Activated T-cell treated with anti-CD3 and anti-CD28 coated beads, Interleukin-2, amount 50 U/mL, for 4 hours (primary cell): Measurements from ENCODE around the gene USP47. TPM values are rescaled to one million over a fixed set of nuclear protein-coding genes. Genes with fewer than 3 reads are reported as not detected.

Experiments used
- ATAC-seq, 2 donors: fragments of 200-7000 bp; cut with Tn5 transposase; one replicate each; pipeline ENCODE4 v1.10.0; 2021
- DNase-seq: peaks from one replicate; pipeline ENCODE4 v3.0.0-alpha.2; 2020
- H3K27me3 Mint-ChIP-seq: one replicate; pipeline ENCODE4 v1.8.0; 2021; ENCODE audit warnings: low read depth, mixed read lengths
- H3K36me3 Mint-ChIP-seq: one replicate; pipeline ENCODE4 v1.8.0; 2022; ENCODE audit warnings: mixed read lengths; ENCODE audit not compliant: insufficient read depth
- H3K4me1 Mint-ChIP-seq: one replicate; pipeline ENCODE4 v1.8.0; 2021; ENCODE audit warnings: low read depth, mixed read lengths
- H3K4me3 Mint-ChIP-seq: one replicate; pipeline ENCODE4 v1.8.0; 2021; ENCODE audit warnings: mild to moderate bottlenecking, moderate library complexity, mixed read lengths
- H3K9me3 Mint-ChIP-seq: one replicate; pipeline ENCODE4 v1.8.0; 2021; ENCODE audit warnings: mixed read lengths
- total RNA-seq, 3 donors: library from RNA; stranded (reverse); gene quantifications; one replicate each; pipeline ENCODE4 v1.2.1, GENCODE V29; 2021

USP47 gene
- total RNA-seq, 3 donors from 2014 or later: 39.5 to 48.3 (median 40.8) TPM

- no peak for ATAC-seq
- Mint-ChIP-seq H3K27me3 (no peaks in the 10 kb centered on the region), H3K4me3 (no peak overlapping the region)
Observed at GRCh38 chr11:11977206-11977938, 135.6 kb downstream of the USP47 start.

GRCh38 chr11:11978098-11978637 lies 136.4 kb downstream of the USP47 start:
- no peak for DNase-seq
- Mint-ChIP-seq H3K4me1 (peaks cover 13% of the 10 kb centered on the region), H3K9me3 (no peaks in the 10 kb centered on the region), H3K36me3 (no peaks in the 10 kb centered on the region), H3K4me3 (no peak overlapping the region), H3K27me3 (no peaks in the 10 kb centered on the region)
- ATAC-seq: no peak

More at GRCh38 chr11:11977206-11977938, 135.6 kb downstream of the USP47 start:
- Mint-ChIP-seq H3K4me1 (peaks cover 13% of the 10 kb centered on the region), H3K36me3 (no peaks in the 10 kb centered on the region), H3K9me3 (no peaks in the 10 kb centered on the region)
- no peak for DNase-seq

GRCh38 chr11:11978792-11979487 lies 137.2 kb downstream of the USP47 start:
- H3K4me1 Mint-ChIP-seq: peaks cover 13% of the 10 kb centered on the region
- H3K36me3 Mint-ChIP-seq: no peaks in the 10 kb centered on the region
- H3K4me3 Mint-ChIP-seq: no peak overlapping the region
- ATAC-seq: no peak
- DNase-seq: no peak
- H3K9me3 Mint-ChIP-seq: no peaks in the 10 kb centered on the region
- H3K27me3 Mint-ChIP-seq: no peaks in the 10 kb centered on the region

- Mint-ChIP-seq H3K4me1 (peaks cover 12% of the 10 kb centered on the region), H3K27me3 (no peaks in the 10 kb centered on the region), H3K9me3 (no peaks in the 10 kb centered on the region), H3K36me3 (no peaks in the 10 kb centered on the region), H3K4me3 (no peak overlapping the region)
- DNase-seq: no peak
- ATAC-seq: no peak
Observed at GRCh38 chr11:11979488-11980117, 137.8 kb downstream of the USP47 start.

GRCh38 chr11:11980200-11980599 lies 138.4 kb downstream of the USP47 start:
- ATAC-seq (no peak), DNase-seq (no peak)
- H3K27me3 Mint-ChIP-seq: no peaks in the 10 kb centered on the region
- H3K36me3 Mint-ChIP-seq: no peaks in the 10 kb centered on the region
- H3K4me1 Mint-ChIP-seq: peaks cover 6% of the 10 kb centered on the region
- no peaks in the 10 kb centered on the region for H3K9me3 Mint-ChIP-seq
- H3K4me3 Mint-ChIP-seq: no peak overlapping the region

GRCh38 chr11:11980841-11981308 lies 139.1 kb downstream of the USP47 start:
- ATAC-seq (no peak), DNase-seq (no peak)
- no peaks in the 10 kb centered on the region for H3K27me3 Mint-ChIP-seq
- no peak overlapping the region for H3K4me3 Mint-ChIP-seq
- H3K36me3 Mint-ChIP-seq: no peaks in the 10 kb centered on the region
- H3K4me1 Mint-ChIP-seq: peaks cover 2% of the 10 kb centered on the region
- H3K9me3 Mint-ChIP-seq: no peaks in the 10 kb centered on the region

- Mint-ChIP-seq H3K9me3 (no peaks in the 10 kb centered on the region), H3K27me3 (no peaks in the 10 kb centered on the region), H3K36me3 (no peaks in the 10 kb centered on the region), H3K4me3 (no peak overlapping the region), H3K4me1 (no peaks in the 10 kb centered on the region)
- ATAC-seq (no peak), DNase-seq (no peak)
Observed at GRCh38 chr11:11981364-11981763, 139.6 kb downstream of the USP47 start.

GRCh38 chr11:11981840-11982239 lies 140.1 kb downstream of the USP47 start:
- Mint-ChIP-seq H3K4me3 (no peak overlapping the region), H3K9me3 (no peaks in the 10 kb centered on the region), H3K36me3 (no peaks in the 10 kb centered on the region), H3K27me3 (no peaks in the 10 kb centered on the region), H3K4me1 (no peaks in the 10 kb centered on the region)
- no peak for DNase-seq
- ATAC-seq: no peak

GRCh38 chr11:11982461-11982860 lies 140.7 kb downstream of the USP47 start:
- no peak for ATAC-seq

GRCh38 chr11:11982975-11983374 lies 141.2 kb downstream of the USP47 start:
- no peak overlapping the region for H3K4me3 Mint-ChIP-seq
- peaks cover 5% of the 10 kb centered on the region for H3K4me1 Mint-ChIP-seq
- H3K36me3 Mint-ChIP-seq: no peaks in the 10 kb centered on the region
- H3K9me3 Mint-ChIP-seq: no peaks in the 10 kb centered on the region
- no peak for ATAC-seq
- DNase-seq: no peak
- no peaks in the 10 kb centered on the region for H3K27me3 Mint-ChIP-seq

More at GRCh38 chr11:11982461-11982860, 140.7 kb downstream of the USP47 start:
- Mint-ChIP-seq H3K4me1 (peaks cover 1% of the 10 kb centered on the region), H3K9me3 (no peaks in the 10 kb centered on the region), H3K36me3 (no peaks in the 10 kb centered on the region), H3K27me3 (no peaks in the 10 kb centered on the region), H3K4me3 (no peak overlapping the region)
- DNase-seq: no peak

- Mint-ChIP-seq H3K27me3 (no peaks in the 10 kb centered on the region), H3K36me3 (no peaks in the 10 kb centered on the region), H3K9me3 (no peaks in the 10 kb centered on the region), H3K4me1 (peaks cover 5% of the 10 kb centered on the region), H3K4me3 (no peak overlapping the region)
- ATAC-seq (no peak), DNase-seq (no peak)
Observed at GRCh38 chr11:11983427-11983826, 141.7 kb downstream of the USP47 start.

- peaks cover 5% of the 10 kb centered on the region for H3K4me1 Mint-ChIP-seq
- DNase-seq: no peak
- no peaks in the 10 kb centered on the region for H3K36me3 Mint-ChIP-seq
- no peak overlapping the region for H3K4me3 Mint-ChIP-seq
- no peaks in the 10 kb centered on the region for H3K9me3 Mint-ChIP-seq
- no peaks in the 10 kb centered on the region for H3K27me3 Mint-ChIP-seq
- no peak for ATAC-seq
Observed at GRCh38 chr11:11984563-11984962, 142.8 kb downstream of the USP47 start.

- no peak overlapping the region for H3K4me3 Mint-ChIP-seq
- no peaks in the 10 kb centered on the region for H3K36me3 Mint-ChIP-seq
Observed at GRCh38 chr11:11985016-11985715, 143.4 kb downstream of the USP47 start.

More at GRCh38 chr11:11985016-11985715, 143.4 kb downstream of the USP47 start:
- Mint-ChIP-seq H3K9me3 (no peaks in the 10 kb centered on the region), H3K27me3 (no peaks in the 10 kb centered on the region), H3K4me1 (peaks cover 5% of the 10 kb centered on the region)
- ATAC-seq: no peak
- no peak for DNase-seq
